Inferior parietal cortex (tissue), 1 donor: Measurements from ENCODE around the gene CADPS.

ENCODE experiments used
- DNase-seq: peaks from one replicate; pipeline ENCODE4 v3.0.0-alpha.2; 2016; ENCODE audit errors: extremely low spot score

The CADPS gene

GRCh38 chr3:62812631-62813030, 62.6 kb downstream of the CADPS start:
- no peak for DNase-seq

DNA sequence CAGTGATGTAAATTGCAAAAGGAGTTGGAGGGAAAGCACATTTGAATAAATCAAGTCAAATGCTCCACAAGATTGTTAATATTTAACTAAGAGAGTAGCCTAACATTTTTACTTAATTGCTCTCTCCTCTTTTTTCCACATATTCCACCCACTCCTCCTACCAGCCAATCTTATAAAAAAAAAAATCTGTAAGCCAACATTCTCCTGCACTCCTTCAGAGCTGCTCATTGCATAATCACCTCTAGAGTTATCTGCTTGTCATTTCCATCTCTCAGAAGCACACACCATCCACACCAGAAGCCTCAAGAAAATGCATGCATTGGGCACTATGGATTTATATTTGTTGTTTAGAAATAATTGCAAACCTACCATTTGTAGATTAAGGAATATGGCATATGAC, 64.1 kb downstream of the CADPS start:
- no peak for DNase-seq

DNA sequence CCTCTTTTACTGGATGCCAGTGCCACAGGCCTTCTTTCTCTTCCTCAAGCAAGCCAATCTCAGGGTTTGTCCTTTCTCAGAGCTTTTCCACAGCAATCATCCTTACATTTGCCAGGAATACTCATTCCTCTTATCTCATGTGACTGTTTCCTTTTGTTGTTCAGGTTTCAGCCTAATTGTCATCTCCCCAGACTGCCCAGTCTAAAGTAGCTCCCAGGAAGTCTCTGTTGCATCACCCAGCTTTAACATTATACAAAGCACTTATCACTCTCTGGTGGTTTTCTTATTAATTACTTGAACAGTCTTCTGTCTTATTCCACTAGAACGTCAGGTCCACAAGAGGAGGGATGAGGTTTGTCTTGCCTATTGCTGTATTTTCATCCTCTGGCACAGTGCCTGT, 65.8 kb downstream of the CADPS start:
- DNase-seq, result no peak

GRCh38 chr3:62805580-62806277, 69.5 kb downstream of the CADPS start:
- no peak for DNase-seq

GRCh38 chr3:62805106-62805505, 70.1 kb downstream of the CADPS start:
- DNase-seq, result no peak

GRCh38 chr3:62803276-62803675, 71.9 kb downstream of the CADPS start:
- no peak for DNase-seq

DNA sequence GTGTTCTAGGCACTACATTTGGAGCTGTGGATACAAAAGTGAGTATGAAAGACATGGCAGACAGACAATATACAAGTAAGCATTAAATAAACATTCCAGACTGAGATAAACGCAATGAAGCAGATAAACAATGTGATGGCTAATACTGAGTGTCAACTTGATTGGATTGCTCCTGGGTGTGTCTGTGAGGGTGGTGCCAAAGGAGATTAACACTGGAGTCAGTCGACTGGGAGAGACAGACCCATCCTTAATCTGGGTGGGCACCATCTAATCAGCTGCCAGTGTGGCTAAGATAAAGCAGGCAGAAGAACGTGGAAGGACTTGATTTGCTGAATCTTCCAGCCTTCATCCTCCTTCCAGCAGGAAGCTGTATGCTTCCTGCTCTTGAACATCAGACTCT, 77.2 kb downstream of the CADPS start:
- no peak for DNase-seq

DNA sequence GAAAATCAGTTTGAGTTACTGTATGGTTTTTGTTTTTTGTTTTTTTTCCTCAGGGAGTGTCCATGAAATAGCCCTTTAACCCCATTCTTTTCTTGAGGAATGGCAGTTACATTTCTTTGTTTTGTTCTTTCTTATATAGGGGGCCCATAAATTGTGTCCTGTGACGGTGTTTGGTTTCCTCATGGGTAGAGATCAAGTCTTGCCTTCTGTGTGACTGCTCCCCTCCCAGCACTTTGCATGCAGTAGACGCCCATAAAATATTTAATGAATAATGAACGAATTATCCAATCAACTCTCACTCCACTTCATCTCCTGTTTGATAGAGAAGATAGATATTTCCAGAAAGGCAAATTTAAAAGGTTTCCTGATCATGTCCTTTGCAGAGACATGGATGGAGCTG, 78.1 kb downstream of the CADPS start:
- no peak for DNase-seq

DNA sequence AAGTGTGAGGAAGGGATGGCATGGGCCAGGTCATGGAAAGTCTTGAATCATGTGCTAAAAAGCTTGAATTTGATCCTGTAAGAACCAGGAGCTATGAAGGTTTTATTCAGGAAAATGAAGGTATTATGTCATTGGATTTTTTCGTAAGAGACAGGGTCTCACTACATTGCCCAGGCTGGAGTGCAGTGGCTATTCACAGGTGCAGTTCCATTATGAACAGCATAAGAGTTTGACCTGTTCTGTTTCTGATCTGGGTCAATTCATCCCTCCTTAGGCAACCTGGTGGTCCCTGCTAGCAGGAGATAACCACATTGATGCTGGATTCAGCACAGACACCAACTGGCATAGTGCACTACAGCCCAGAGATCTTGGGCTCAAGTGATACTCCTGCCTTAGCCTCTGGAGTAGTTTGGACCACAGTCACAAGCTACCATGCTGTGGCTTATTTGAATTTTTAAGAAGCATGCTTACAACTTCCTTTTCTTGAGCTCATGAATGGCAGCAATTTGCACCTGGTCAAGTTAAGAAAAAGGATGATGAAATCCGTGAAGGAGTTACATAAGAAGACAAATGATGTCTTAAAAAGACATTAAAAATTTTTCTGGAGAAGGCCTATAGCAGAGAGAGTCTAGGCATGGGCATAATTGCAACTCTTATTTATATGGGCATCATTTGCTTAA, 79.1 kb downstream of the CADPS start:
- DNase-seq, result no peak

DNA sequence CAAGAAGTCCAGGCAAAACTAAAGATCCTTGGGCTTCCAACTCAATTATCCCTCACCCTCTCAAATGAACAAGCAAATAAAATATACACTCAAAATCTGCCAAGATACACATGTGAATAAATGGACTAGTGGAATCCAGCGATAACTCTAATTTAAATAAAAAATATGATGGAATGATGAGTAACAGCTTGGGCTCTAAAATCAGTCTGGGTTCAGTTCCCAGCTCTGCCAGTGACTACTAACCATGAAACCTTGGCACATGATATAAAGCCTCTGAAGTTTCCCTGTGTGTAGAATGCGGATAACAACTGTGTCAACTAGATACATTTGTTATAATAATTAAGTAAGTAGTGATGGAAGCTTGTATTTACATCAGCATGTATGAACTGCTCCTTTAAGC, 81.3 kb downstream of the CADPS start:
- no peak for DNase-seq

DNA sequence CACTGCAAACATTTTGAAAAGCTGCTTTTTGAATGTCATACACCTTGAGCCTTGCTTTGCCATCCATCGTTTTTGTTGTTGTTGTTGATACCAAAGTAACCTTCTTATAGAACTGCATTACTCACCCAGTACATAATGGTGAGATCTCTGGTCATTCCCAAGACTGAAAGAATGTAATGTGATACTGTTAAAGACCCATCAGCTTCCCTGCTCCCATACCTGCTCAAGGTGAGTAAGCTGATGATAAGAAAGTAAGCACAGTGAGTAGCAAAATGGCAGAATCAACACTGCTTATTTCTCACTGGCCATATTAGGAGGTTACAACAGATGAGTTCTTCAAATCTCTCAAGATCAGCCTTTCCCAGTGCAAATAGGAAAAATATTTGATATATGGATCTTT, 89.8 kb downstream of the CADPS start:
- DNase-seq, result no peak

- DNase-seq, result no peak
Observed at GRCh38 chr3:62781121-62781520, 94.1 kb downstream of the CADPS start.

DNA sequence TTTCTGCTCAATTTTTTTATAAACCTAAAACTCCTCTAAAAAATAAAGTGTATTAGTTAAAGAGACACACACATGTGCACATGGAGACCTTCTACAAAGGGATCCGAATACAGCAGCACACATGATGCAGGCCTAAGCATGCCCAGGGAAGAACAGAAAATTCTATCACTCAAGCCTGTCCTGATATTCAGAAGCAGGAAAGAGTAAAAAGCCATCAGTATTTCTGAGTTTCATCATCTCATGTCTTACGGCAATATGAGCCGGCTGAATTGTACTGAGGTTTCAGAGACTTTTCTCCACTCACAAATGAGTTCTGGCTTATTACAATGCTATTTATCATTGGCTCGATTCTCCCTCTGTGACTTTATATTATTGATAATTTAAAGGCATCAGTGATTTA, 97.5 kb downstream of the CADPS start:
- DNase-seq, result no peak

GRCh38 chr3:62777130-62777529, 98.1 kb downstream of the CADPS start:
- DNase-seq, result no peak

- no peak for DNase-seq
Observed at GRCh38 chr3:62774221-62774620, 101.0 kb downstream of the CADPS start.

DNA sequence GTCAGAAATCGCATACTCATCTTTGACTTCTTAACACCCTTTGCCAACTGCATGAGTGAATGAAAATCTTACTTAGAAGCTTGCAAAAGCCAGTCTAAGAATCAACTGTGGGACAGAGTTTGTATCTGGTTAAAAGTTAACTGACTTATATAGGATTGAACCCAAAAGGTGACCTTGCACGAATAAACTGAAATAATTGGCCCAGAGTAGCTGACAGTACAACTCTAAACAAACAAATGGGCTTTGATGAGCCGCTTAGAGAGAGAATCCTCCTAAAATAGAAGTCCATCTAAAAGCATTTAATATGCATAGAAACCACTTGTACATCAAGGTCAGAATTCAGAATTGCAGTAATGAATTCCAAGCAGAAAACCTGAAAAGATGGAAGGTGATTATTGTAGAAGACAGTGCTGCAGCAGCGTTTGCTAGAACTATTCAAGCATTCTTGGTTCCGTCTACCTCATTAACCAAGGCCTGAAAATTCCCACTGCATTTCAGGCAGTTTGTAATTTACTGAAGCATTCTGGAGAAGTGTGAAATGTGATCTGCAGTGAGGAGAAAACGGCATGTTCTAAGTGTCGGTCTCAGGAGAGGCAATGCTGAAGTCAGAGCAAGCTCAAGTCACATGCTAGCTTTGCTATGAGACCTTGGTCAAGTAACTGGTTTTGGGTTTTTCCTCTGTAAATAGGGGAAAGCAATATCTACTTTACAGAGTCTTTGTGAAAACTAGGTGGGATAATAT, 103.7 kb downstream of the CADPS start:
- no peak for DNase-seq

DNA sequence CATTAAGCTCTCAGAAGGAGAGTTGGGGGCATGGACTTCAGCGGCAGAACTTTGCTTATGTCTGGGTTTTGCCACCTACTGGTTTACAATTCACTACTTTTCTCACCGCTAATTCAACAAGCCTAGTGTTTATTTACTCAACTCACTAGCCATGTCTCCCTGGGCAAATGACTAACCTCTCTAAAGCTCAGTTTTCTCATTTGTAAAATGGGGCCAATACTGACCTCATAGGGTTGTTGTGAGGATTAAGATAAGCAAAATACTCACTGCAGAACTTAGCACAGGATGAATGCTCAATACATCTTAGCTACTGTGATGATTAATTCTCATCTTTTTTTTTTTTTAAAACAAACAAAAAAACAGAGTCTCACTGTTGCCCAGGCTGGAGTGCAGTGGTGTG, 106.3 kb downstream of the CADPS start:
- DNase-seq, result no peak

GRCh38 chr3:62761711-62762110, 113.5 kb downstream of the CADPS start:
- DNase-seq, result no peak

DNA sequence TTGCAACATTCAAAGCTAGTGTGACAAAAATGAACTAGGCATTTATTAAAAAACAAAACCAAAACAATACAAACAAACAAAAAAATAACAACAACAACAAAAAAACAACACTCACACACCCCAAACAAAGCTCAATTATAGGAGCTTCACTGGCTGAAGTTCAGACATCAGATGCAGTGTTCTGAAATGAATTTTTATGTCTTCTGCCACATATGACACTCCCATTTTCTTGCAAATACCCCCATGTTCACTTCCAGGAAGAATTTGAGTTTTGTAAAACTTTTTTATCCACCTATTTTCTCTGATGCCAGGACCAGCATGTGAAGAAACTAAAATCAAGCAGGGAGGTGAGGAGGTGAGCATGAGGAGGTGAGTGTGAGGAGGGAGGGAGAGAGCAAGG, 113.9 kb downstream of the CADPS start:
- DNase-seq, result no peak

- no peak for DNase-seq
Observed at GRCh38 chr3:62758296-62759066, 116.7 kb downstream of the CADPS start.

GRCh38 chr3:62757045-62757444, 118.2 kb downstream of the CADPS start:
- no peak for DNase-seq

GRCh38 chr3:62755285-62755684, 119.9 kb downstream of the CADPS start:
- DNase-seq, result no peak
